ENCODE data around the gene SLC22A3.
"Not testable (repeated sequence)": the region's sequence is repeated elsewhere in the genome, so short reads cannot be mapped to it uniquely, and the experiment has no call there.

- TF ChIP-seq CTCF (IDR thresholded peaks at IDR 0.05); SMC3 (IDR thresholded peaks at IDR 0.05; ENCODE audit: low read depth, low read length); GABPA (IDR thresholded peaks at IDR 0.05; ENCODE audit: low read depth); POLR2AphosphoS5 (IDR thresholded peaks at IDR 0.05; ENCODE audit: low read depth, low read length); RAD21 (IDR thresholded peaks at IDR 0.05; ENCODE audit: low read length); MAX (IDR thresholded peaks at IDR 0.05; ENCODE audit: low read depth); TAF1 (IDR thresholded peaks at IDR 0.05; ENCODE audit: borderline replicate concordance, low read depth, low read length); RCOR1 (IDR thresholded peaks at IDR 0.05; ENCODE audit: low read length); EP300 (IDR thresholded peaks at IDR 0.05; ENCODE audit: borderline replicate concordance in 1 of 2, low read depth in 1 of 2, low read length in 1 of 2); REST (IDR thresholded peaks at IDR 0.05; ENCODE audit: low read depth, low read length); IRF3 (IDR thresholded peaks at IDR 0.05; ENCODE audit: low read depth, low read length): not testable (repeated sequence)
Observed at GRCh38 chr6:160449787-160450186, 101.6 kb downstream of the SLC22A3 start.
